ENCODE results near the gene TSPEAR.

- TF ChIP-seq CTCF (IDR thresholded peaks at IDR 0.05) (no peak), POLR2A (IDR thresholded peaks at IDR 0.05) (no peak)
Measured at GRCh38 chr21:44532712-44533111, 178.7 kb downstream of the TSPEAR start.
